Peyer's patch (tissue), 4 donors: ENCODE measurements around the gene RNASE12. TPM values are rescaled to one million over a fixed set of nuclear protein-coding genes. Genes with fewer than 3 reads are reported as not detected.
"Not testable (repeated sequence)": the region's sequence is repeated elsewhere in the genome, so short reads cannot be mapped to it uniquely, and the experiment has no call there.

Source experiments
- DNase-seq, 3 donors: peaks; one replicate each; pipeline ENCODE4 v3.0.0-alpha.2; 2017 to 2019
- H3K27ac ChIP-seq, 4 donors: fragments of 200-600 bp; sonication (generic); one replicate each; pipeline ENCODE4 v1.5.1; 2016 to 2019
- H3K27me3 ChIP-seq, 2 donors: fragments of 200-600 bp; sonication (generic); one replicate each; pipeline ENCODE4 v1.5.1; 2019
- H3K36me3 ChIP-seq, 3 donors: fragments of 200-600 bp; sonication (generic); one replicate each; pipeline ENCODE4 v1.5.1; 2016 to 2019
- H3K4me1 ChIP-seq, 4 donors: fragments of 200-600 bp; sonication (generic); one replicate each; pipeline ENCODE4 v1.5.1; 2016 to 2019
- H3K4me3 ChIP-seq, 4 donors: fragments of 200-600 bp; sonication (generic); 1 replicate in 3 of 4; 2 replicates in 1 of 4; pipeline ENCODE4 v1.5.1; 2016 to 2019; ENCODE audit warnings: mild to moderate bottlenecking in 1 of 4
- H3K9me3 ChIP-seq, 4 donors: fragments of 200-600 bp; sonication (generic); one replicate each; pipeline ENCODE4 v1.5.1; 2016 to 2019; ENCODE audit warnings: mild to moderate bottlenecking in 1 of 4
- CTCF ChIP-seq, 6 experiments: fragments of 450-650 bp in 4 of 6; fragments of 200-600 bp in 2 of 6; sonication (generic) in 1 of 6; IDR thresholded peaks; one replicate each; pipeline ENCODE4 v1.5.1; 2017 to 2019; ENCODE audit warnings: antibody characterized with exemption in 6 of 6, mild to moderate bottlenecking in 3 of 6, moderate library complexity in 1 of 6
- POLR2A ChIP-seq, 2 donors: fragments of 450-650 bp; IDR thresholded peaks; one replicate each; pipeline ENCODE4 v1.5.1; 2017; ENCODE audit warnings: antibody characterized with exemption in 2 of 2, mild to moderate bottlenecking in 2 of 2, moderate library complexity in 2 of 2
- total RNA-seq, 4 donors: library from RNA; depleted of rRNA; stranded (reverse); fragments of >200 nt; gene quantifications; one replicate each; pipeline ENCODE4 v1.1.0, GENCODE V29; 2016

The RNASE12 gene
- total RNA-seq, 4 donors from 2014 or later, result not detected

GRCh38 chr14:20568393-20568792 is 22.8 kb downstream of the RNASE12 start:
- TF ChIP-seq CTCF (IDR thresholded peaks at IDR 0.05) (no peak), POLR2A (IDR thresholded peaks at IDR 0.05) (no peak)
- no peaks in the 10 kb centered on the region for H3K4me1 ChIP-seq

GRCh38 chr14:20567199-20567598 is 24.0 kb downstream of the RNASE12 start:
- H3K27ac ChIP-seq, DNase-seq, H3K27me3 ChIP-seq, H3K36me3 ChIP-seq, H3K4me1 ChIP-seq, H3K4me3 ChIP-seq: not testable (repeated sequence)
- H3K9me3 ChIP-seq, result peaks cover 0 to 13% (median 0%) of the 10 kb centered on the region in 4 donors

More at GRCh38 chr14:20568393-20568792, 22.8 kb downstream of the RNASE12 start:
- Histone ChIP-seq H3K9me3 (peaks cover 0 to 13% (median 0%) of the 10 kb centered on the region in 4 donors), H3K27ac (no peak overlapping the region), H3K4me3 (no peak overlapping the region), H3K36me3 (no peaks in the 10 kb centered on the region), H3K27me3 (no peaks in the 10 kb centered on the region)
- no peak for DNase-seq

- Histone ChIP-seq H3K27me3 (no peaks in the 10 kb centered on the region), H3K36me3 (no peaks in the 10 kb centered on the region), H3K4me3 (no peak overlapping the region), H3K4me1 (no peaks in the 10 kb centered on the region), H3K9me3 (peaks cover 0 to 12% (median 0%) of the 10 kb centered on the region in 4 donors), H3K27ac (no peak overlapping the region)
- no peak for DNase-seq
- TF ChIP-seq POLR2A (IDR thresholded peaks at IDR 0.05), result no peak
- TF ChIP-seq CTCF (IDR thresholded peaks at IDR 0.05), result no peak
Observed at GRCh38 chr14:20564501-20564997, 26.6 kb downstream of the RNASE12 start.

GRCh38 chr14:20563971-20564370 is 27.2 kb downstream of the RNASE12 start:
- Histone ChIP-seq H3K27me3 (no peaks in the 10 kb centered on the region), H3K9me3 (peaks cover 0 to 6% (median 0%) of the 10 kb centered on the region in 4 donors), H3K4me3 (no peak overlapping the region), H3K36me3 (no peaks in the 10 kb centered on the region), H3K4me1 (no peaks in the 10 kb centered on the region), H3K27ac (no peak overlapping the region)
- no peak for DNase-seq
- no peak for TF ChIP-seq POLR2A (IDR thresholded peaks at IDR 0.05)
- TF ChIP-seq CTCF (IDR thresholded peaks at IDR 0.05), result no peak

GRCh38 chr14:20560961-20561360 is 30.2 kb downstream of the RNASE12 start, which contains the start of gene RNASE9:
Gene RNASE9 (minus strand): TSS chr14:20561047.
- no peak for TF ChIP-seq CTCF (IDR thresholded peaks at IDR 0.05)
- TF ChIP-seq POLR2A (IDR thresholded peaks at IDR 0.05), result no peak
- no peak within 1 kb of the TSS for H3K4me3 ChIP-seq
- H3K27ac ChIP-seq, result no peak within 1 kb of the TSS
- H3K36me3 ChIP-seq, result no peaks in the 10 kb centered on the region
- no peak for DNase-seq
- H3K9me3 ChIP-seq, result no peaks in the 10 kb centered on the region
- no peaks in the 10 kb centered on the region for H3K27me3 ChIP-seq
- H3K4me1 ChIP-seq, result no peaks in the 10 kb centered on the region

- no peak for TF ChIP-seq POLR2A (IDR thresholded peaks at IDR 0.05)
- DNase-seq, result no peak
- H3K4me1 ChIP-seq, result no peaks in the 10 kb centered on the region
- H3K4me3 ChIP-seq, result no peak overlapping the region
- no peaks in the 10 kb centered on the region for H3K36me3 ChIP-seq
- no peaks in the 10 kb centered on the region for H3K27me3 ChIP-seq
- no peaks in the 10 kb centered on the region for H3K9me3 ChIP-seq
- H3K27ac ChIP-seq, result no peak overlapping the region
Observed at GRCh38 chr14:20559461-20559904, 31.7 kb downstream of the RNASE12 start.

GRCh38 chr14:20557212-20557542 is 34.0 kb downstream of the RNASE12 start:
- Histone ChIP-seq H3K27ac (no peak overlapping the region), H3K4me1 (no peaks in the 10 kb centered on the region), H3K27me3 (no peaks in the 10 kb centered on the region), H3K9me3 (no peaks in the 10 kb centered on the region), H3K36me3 (no peaks in the 10 kb centered on the region), H3K4me3 (no peak overlapping the region)
- TF ChIP-seq CTCF (IDR thresholded peaks at IDR 0.05), result no peak
- no peak for TF ChIP-seq POLR2A (IDR thresholded peaks at IDR 0.05)
- no peak for DNase-seq
